ENCODE results near the gene CD163. TPM values are rescaled to one million over a fixed set of nuclear protein-coding genes. Genes with fewer than 3 reads are reported as not detected.
"Not testable (repeated sequence)": the region's sequence is repeated elsewhere in the genome, so short reads cannot be mapped to it uniquely, and the experiment has no call there.

CD163 gene
- total RNA-seq = 13.1 TPM

- H3K4me3 ChIP-seq (ENCODE audit: low read length) = peak within 1 kb of the TSS; percentile 37
- peaks cover 20% of the 10 kb centered on the region for H3K4me1 ChIP-seq (ENCODE audit: insufficient read depth, low read length)
- no peaks in the 10 kb centered on the region for H3K27me3 ChIP-seq (ENCODE audit: insufficient read depth, low read length)
- no peaks in the 10 kb centered on the region for H3K9me3 ChIP-seq (ENCODE audit: low read depth, low read length)
These were observed at the start of gene CD163 for GRCh38 chr12:7503686-7504415. CD163 (minus strand) TSS chr12:7503777; CDS start chr12:7503690, 87 bp downstream.

- Histone ChIP-seq H3K4me1 (ENCODE audit: insufficient read depth, low read length) (peaks cover 27% of the 10 kb centered on the region), H3K9me3 (ENCODE audit: low read depth, low read length) (no peaks in the 10 kb centered on the region), H3K4me3 (ENCODE audit: low read length) (no peak overlapping the region), H3K27me3 (ENCODE audit: insufficient read depth, low read length) (no peaks in the 10 kb centered on the region)
These were observed 39.2 kb upstream of the CD163 start for GRCh38 chr12:7542813-7543212.

GRCh38 chr12:7542046-7542445 is 38.5 kb upstream of the CD163 start:
- Histone ChIP-seq H3K9me3 (ENCODE audit: low read depth, low read length) (no peaks in the 10 kb centered on the region), H3K4me1 (ENCODE audit: insufficient read depth, low read length) (peaks cover 30% of the 10 kb centered on the region), H3K4me3 (ENCODE audit: low read length) (no peak overlapping the region), H3K27me3 (ENCODE audit: insufficient read depth, low read length) (no peaks in the 10 kb centered on the region)

- Histone ChIP-seq H3K9me3 (ENCODE audit: low read depth, low read length) (no peaks in the 10 kb centered on the region), H3K4me3 (ENCODE audit: low read length) (no peak overlapping the region), H3K27me3 (ENCODE audit: insufficient read depth, low read length) (peaks cover 2% of the 10 kb centered on the region), H3K4me1 (ENCODE audit: insufficient read depth, low read length) (peaks cover 12% of the 10 kb centered on the region)
These were observed 10.8 kb upstream of the CD163 start for GRCh38 chr12:7514416-7514815.

GRCh38 chr12:7512553-7512952 is 9.0 kb upstream of the CD163 start:
- H3K27me3 ChIP-seq (ENCODE audit: insufficient read depth, low read length) = peaks cover 2% of the 10 kb centered on the region
- no peaks in the 10 kb centered on the region for H3K9me3 ChIP-seq (ENCODE audit: low read depth, low read length)
- no peak overlapping the region for H3K4me3 ChIP-seq (ENCODE audit: low read length)
- H3K4me1 ChIP-seq (ENCODE audit: insufficient read depth, low read length) = peaks cover 12% of the 10 kb centered on the region

GRCh38 chr12:7509793-7510470 is 6.4 kb upstream of the CD163 start:
- H3K27me3 ChIP-seq (ENCODE audit: insufficient read depth, low read length); H3K9me3 ChIP-seq (ENCODE audit: low read depth, low read length); H3K4me3 ChIP-seq (ENCODE audit: low read length): not testable (repeated sequence)
- peaks cover 12% of the 10 kb centered on the region for H3K4me1 ChIP-seq (ENCODE audit: insufficient read depth, low read length)

- H3K4me1 ChIP-seq (ENCODE audit: insufficient read depth, low read length) = peaks cover 33% of the 10 kb centered on the region
- H3K27me3 ChIP-seq (ENCODE audit: insufficient read depth, low read length) = no peaks in the 10 kb centered on the region
- H3K4me3 ChIP-seq (ENCODE audit: low read length) = peak overlapping the region; percentile 3
- H3K9me3 ChIP-seq (ENCODE audit: low read depth, low read length) = no peaks in the 10 kb centered on the region
These were observed 965 bp downstream of the CD163 start for GRCh38 chr12:7502612-7503011.

GRCh38 chr12:7501031-7501588 is 2.5 kb downstream of the CD163 start:
- no peak overlapping the region for H3K4me3 ChIP-seq (ENCODE audit: low read length)
- no peaks in the 10 kb centered on the region for H3K27me3 ChIP-seq (ENCODE audit: insufficient read depth, low read length)
- H3K4me1 ChIP-seq (ENCODE audit: insufficient read depth, low read length) = peaks cover 40% of the 10 kb centered on the region
- no peaks in the 10 kb centered on the region for H3K9me3 ChIP-seq (ENCODE audit: low read depth, low read length)

GRCh38 chr12:7499636-7500035 is 3.9 kb downstream of the CD163 start:
- Histone ChIP-seq H3K9me3 (ENCODE audit: low read depth, low read length) (no peaks in the 10 kb centered on the region), H3K27me3 (ENCODE audit: insufficient read depth, low read length) (no peaks in the 10 kb centered on the region), H3K4me1 (ENCODE audit: insufficient read depth, low read length) (peaks cover 39% of the 10 kb centered on the region), H3K4me3 (ENCODE audit: low read length) (no peak overlapping the region)

GRCh38 chr12:7498809-7499208 is 4.8 kb downstream of the CD163 start:
- peaks cover 36% of the 10 kb centered on the region for H3K4me1 ChIP-seq (ENCODE audit: insufficient read depth, low read length)
- H3K4me3 ChIP-seq (ENCODE audit: low read length) = no peak overlapping the region

GRCh38 chr12:7497661-7498060 is 5.9 kb downstream of the CD163 start:
- no peak overlapping the region for H3K4me3 ChIP-seq (ENCODE audit: low read length)
- no peaks in the 10 kb centered on the region for H3K27me3 ChIP-seq (ENCODE audit: insufficient read depth, low read length)
- H3K4me1 ChIP-seq (ENCODE audit: insufficient read depth, low read length) = peaks cover 36% of the 10 kb centered on the region
- no peaks in the 10 kb centered on the region for H3K9me3 ChIP-seq (ENCODE audit: low read depth, low read length)

More at GRCh38 chr12:7498809-7499208, 4.8 kb downstream of the CD163 start:
- Histone ChIP-seq H3K27me3 (ENCODE audit: insufficient read depth, low read length) (no peaks in the 10 kb centered on the region), H3K9me3 (ENCODE audit: low read depth, low read length) (no peaks in the 10 kb centered on the region)

GRCh38 chr12:7496451-7496850 is 7.1 kb downstream of the CD163 start:
- peaks cover 36% of the 10 kb centered on the region for H3K4me1 ChIP-seq (ENCODE audit: insufficient read depth, low read length)
- H3K4me3 ChIP-seq (ENCODE audit: low read length) = no peak overlapping the region
- H3K9me3 ChIP-seq (ENCODE audit: low read depth, low read length) = no peaks in the 10 kb centered on the region
- no peaks in the 10 kb centered on the region for H3K27me3 ChIP-seq (ENCODE audit: insufficient read depth, low read length)

- Histone ChIP-seq H3K9me3 (ENCODE audit: low read depth, low read length) (no peaks in the 10 kb centered on the region), H3K4me3 (ENCODE audit: low read length) (no peak overlapping the region), H3K4me1 (ENCODE audit: insufficient read depth, low read length) (peaks cover 28% of the 10 kb centered on the region)
These were observed 8.4 kb downstream of the CD163 start for GRCh38 chr12:7495136-7495535.

GRCh38 chr12:7493006-7493405 is 10.6 kb downstream of the CD163 start:
- Histone ChIP-seq H3K9me3 (ENCODE audit: low read depth, low read length) (no peaks in the 10 kb centered on the region), H3K27me3 (ENCODE audit: insufficient read depth, low read length) (no peaks in the 10 kb centered on the region), H3K4me3 (ENCODE audit: low read length) (no peak overlapping the region), H3K4me1 (ENCODE audit: insufficient read depth, low read length) (peaks cover 11% of the 10 kb centered on the region)

More at GRCh38 chr12:7495136-7495535, 8.4 kb downstream of the CD163 start:
- H3K27me3 ChIP-seq (ENCODE audit: insufficient read depth, low read length) = no peaks in the 10 kb centered on the region

- H3K4me3 ChIP-seq (ENCODE audit: low read length) = no peak overlapping the region
- H3K27me3 ChIP-seq (ENCODE audit: insufficient read depth, low read length) = no peaks in the 10 kb centered on the region
- H3K4me1 ChIP-seq (ENCODE audit: insufficient read depth, low read length) = no peaks in the 10 kb centered on the region
- H3K9me3 ChIP-seq (ENCODE audit: low read depth, low read length) = no peaks in the 10 kb centered on the region
These were observed 17.1 kb downstream of the CD163 start for GRCh38 chr12:7486512-7486911.
